PC-3 (cell line): ENCODE data around the gene SLC4A9.

Source experiments
- CTCF ChIP-seq: fragments of 300-600 bp; sonication (generic); conservative IDR thresholded peaks from 2 replicates; pipeline ENCODE4 v1.5.1; 2017; ENCODE audit warnings: antibody characterized with exemption, low read depth, mild to moderate bottlenecking, low read length
- EZH2 ChIP-seq: fragments of 300-600 bp; sonication (generic); IDR thresholded peaks from one replicate; pipeline ENCODE4 v1.6.1; 2017; ENCODE audit warnings: antibody characterized with exemption, mild to moderate bottlenecking, low read length; ENCODE audit not compliant: unreplicated experiment
- EZH2phosphoT487 ChIP-seq: fragments of 300-600 bp; sonication (generic); IDR thresholded peaks from 2 replicates; pipeline ENCODE4 v1.6.1; 2018; ENCODE audit warnings: mild to moderate bottlenecking, antibody characterized with exemption, low read length, borderline replicate concordance

GRCh38 chr5:140361901-140362300 is 1.9 kb downstream of the SLC4A9 start:
- TF ChIP-seq CTCF = no peak
- TF ChIP-seq EZH2 = no peak
- TF ChIP-seq EZH2phosphoT487 = no peak
